ENCODE results near the gene PROK1.
"Not testable (repeated sequence)": the region's sequence is repeated elsewhere in the genome, so short reads cannot be mapped to it uniquely, and the experiment has no call there.

Gene PROK1

DNA sequence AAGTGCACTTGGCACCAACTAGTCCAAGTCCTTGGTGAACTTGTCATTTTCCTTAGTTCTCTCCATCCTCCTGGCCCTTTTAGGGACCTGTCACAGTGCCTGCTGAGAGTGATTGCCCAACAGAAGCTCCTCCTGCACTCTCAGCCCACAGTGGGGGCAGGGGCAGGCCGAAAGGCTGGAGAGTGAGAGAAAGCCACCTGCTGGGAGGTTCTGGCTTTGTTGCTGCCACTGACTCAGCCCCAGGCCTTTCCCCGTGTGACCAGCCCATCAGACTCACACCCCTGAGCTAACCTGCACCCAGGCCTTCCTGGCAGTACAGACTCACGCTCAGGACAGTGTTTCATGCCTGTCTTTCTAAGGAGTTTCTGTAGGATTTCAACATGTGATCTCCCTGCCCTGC lies 17.1 kb upstream of the PROK1 start:
- no peak for DNase-seq (ENCODE audit: low spot score)

DNA sequence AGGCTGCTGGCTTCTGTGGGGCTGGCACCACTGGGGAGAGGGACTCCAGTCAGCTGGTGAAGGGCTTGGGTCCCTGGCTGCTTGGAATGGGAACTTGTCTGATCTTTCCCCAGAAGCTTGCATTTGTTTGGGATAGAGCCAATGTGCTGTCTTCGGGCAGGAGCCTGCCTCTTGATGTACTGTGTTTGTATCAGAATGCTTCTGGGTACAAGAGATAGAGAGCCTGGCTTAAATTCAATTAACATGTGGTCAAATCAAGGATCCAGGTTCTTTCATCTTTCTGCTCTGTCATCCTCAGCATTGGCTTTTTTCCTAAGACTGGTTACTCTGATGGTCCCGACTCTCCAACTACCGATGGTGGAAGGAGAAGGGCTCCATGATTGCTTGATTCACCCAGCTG lies 16.0 kb upstream of the PROK1 start:
- DNase-seq (ENCODE audit: low spot score): no peak

DNA sequence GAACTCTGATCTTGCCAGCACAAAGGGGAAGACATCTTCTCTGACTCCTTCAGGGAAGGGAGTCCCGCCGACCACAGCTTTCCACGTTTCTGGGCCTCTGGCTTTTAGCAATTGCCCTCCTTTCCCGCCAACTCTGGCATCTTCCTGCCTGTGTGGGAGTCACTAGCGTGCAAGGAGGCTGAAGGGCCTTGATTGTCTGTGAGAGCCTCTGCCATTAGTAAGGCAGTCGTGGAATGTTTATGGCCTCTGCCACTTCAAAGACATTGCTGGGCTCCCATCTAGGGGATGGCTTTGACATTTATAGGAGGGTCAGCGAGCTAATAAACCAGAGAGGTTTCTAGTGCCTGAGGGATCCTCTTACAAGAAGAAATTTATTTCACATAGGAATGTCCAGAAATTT lies 14.3 kb upstream of the PROK1 start:
- no peak for DNase-seq (ENCODE audit: low spot score)

DNA sequence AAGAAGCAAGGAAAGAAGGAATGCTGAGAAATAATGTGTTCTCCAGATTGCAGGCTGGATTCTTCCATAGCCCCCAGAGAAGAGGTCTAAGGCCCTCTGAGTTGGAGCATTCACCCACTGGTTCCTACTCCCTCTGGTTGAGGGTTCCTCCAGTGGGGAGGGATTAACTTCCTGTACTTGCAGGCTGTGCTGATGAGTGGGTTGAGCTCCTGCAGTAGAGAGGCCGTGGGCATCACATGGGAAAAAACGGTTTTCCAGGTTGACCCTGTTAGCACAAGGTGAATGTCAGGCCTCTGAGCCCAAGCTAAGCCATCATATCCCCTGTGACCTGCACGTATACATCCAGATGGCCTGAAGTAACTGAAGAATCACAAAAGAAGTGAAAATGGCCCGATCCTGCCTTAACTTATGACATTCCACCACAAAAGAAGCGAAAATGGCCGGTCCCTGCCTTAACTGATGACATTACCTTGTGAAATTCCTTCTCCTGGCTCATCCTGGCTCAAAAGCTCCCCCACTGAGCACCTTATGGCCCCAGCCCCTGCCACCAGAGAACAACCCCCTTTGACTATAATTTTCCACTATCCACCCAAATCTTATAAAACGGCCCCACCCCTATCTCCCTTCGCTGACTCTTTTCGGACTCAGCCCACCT lies 13.2 kb upstream of the PROK1 start:
- not testable (repeated sequence) for DNase-seq (ENCODE audit: low spot score)

DNA sequence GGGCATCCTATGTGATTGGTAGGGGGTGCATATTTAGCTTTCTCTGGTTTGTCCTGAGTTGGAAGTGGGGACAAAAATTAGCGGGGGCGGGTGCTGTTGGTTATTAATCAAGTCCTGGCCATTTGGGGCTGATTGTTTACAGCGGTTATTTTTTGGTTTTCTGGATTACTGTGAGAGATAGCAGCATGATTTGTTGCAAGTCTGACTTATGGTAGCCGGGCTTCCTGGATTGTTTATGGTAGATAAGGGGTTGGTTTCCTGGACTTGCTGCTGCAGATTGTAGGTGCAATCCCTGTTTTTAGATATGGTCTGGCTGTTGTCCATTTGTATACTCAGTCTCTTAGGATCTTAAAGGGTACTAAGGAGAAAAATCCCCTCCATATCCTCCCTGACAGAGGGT lies 12.1 kb upstream of the PROK1 start:
- DNase-seq (ENCODE audit: low spot score): no peak

DNA sequence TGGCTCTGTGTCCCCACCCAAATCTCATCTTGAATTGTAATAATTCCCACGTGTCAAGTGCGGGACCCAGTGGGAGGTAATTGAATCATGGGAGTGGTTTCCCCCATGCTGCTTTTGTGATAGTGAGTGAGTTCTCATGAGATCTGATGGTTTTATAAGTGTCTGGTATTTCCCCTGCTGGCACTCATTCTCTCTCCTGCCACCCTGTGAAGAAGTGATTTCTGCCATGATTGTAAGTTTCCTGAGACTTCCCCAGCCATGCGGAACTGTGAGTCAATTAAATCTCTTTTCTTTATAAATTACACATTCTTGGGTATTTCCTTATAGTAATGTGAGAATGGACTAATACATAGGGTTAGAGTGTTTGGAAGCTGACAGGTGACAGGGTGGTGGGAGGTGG lies 11.1 kb upstream of the PROK1 start:
- DNase-seq (ENCODE audit: low spot score): not testable (repeated sequence)

DNA sequence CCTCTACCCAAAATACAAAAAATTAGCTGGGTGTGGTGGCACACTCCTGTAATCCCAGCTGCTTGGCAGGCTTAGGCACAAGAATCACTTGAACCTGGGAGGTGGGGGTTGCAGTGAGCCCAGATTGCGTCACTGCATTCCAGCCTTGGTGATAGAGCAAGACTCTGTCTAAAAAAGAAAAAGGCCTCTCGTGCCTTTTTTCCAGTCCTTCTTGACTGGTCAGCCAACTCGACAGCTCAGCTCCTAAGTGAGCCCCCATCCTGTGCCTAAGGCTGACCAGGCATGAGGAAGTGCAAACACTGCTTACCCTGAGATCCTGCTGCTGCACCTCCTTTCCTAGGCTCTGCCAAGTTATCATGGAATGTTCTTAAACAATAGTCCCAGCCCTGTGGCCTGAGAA lies 10.1 kb upstream of the PROK1 start:
- DNase-seq (ENCODE audit: low spot score): no peak

DNA sequence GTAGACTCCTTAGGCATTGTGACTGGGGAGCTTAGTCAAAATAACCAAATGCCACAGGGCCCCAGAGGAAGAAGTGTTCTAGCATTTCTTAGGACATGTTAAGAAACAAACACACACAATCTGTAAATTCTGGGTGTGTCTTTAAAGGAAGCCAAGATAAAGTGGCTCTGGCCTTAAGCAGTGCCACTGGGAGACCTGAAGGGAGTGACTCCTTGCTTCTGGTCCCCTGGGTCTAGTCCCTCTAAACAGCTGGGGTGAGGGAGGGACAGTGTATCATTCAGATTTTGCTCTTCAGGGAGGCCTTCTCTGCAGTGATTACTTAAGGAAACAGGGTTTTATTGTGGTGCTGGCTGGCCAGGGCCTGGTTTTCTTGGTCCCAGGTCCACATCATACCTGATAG lies 9.1 kb upstream of the PROK1 start:
- DNase-seq (ENCODE audit: low spot score): no peak

DNA sequence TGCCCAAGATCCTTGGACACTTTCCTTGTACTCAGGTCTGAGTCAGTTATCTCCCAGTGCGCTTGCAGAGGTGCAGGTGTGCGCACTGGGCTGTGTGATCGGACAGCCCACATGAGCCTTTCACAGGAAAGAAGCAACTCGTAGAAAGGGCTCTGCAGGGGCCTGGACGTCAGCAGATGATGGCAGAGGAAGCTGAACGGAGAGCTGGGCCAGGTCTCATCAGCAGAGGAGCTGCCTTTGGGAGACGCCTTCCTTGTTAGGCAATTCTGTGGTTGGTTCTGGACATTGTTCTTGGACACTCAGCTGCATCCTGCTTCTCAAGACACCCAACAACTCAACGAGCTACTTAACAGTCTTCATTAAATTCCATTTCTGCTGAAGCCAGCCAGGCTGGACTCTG lies 7.5 kb upstream of the PROK1 start:
- no peak for DNase-seq (ENCODE audit: low spot score)

DNA sequence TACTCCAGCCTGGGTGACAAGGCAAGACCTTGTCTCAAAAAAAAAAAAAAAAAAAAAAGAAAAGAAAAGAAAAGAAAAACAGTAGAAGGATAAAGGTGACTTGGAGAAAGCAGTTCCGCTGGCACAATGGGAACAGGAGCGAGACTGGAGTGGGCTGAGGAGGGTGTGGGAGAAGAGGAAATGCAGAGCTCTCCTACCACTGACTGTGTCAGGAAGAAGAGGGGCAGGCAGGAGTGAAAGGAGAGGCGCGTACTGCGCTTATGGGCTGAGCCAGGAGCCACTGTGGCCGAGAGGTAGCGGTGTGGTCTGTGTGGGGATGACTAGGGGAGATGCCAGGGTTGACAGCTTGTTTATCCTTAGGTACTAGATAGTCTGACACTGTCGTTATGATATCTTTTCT lies 6.4 kb upstream of the PROK1 start:
- no peak for DNase-seq (ENCODE audit: low spot score)

DNA sequence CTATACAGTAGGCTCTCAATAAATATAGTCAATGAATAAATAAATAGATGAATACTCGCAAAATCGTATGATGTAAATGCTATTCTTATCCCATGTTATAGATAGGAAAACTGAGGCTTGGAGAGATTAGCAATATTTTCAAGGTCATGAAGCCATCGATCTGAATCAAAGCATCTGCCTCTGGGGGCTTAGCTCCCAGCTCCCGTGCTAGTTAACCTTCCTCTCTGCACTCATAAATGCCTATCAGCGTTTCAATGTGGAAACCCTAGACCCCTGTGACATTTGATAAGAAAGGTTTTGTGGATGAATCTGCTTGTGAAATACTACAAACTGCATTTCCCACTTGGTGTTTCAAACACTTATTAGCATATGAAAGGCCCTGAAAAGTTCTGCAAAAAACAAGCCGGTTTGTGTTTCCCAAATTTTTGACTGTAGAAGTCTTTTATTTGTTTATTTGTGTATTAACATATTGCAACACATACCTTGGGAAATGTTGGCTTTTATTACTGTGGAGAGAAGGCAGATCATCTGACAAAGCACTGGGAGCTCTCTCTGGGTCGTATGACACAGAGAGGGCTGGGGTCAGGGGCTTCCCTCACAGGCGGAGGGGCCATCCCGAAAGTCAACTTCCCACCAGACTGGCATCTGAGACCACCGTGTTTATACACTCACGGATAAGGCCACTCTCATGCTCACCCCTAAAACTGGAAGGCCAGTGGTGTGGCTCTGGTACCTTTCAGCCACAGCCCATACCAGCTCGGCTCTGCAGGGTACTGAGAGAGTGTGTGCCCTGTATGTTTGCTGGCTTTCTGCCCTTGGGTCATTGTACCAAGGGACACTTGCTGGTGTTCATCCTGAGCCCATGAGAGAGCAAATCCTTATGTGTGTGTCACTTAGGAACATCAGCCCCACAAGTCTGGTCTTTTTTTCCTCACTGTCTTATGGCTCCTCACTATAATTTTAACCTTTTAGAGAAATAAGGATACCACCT lies 993 bp upstream of the PROK1 start:
- DNase-seq (ENCODE audit: low spot score): no peak

DNA sequence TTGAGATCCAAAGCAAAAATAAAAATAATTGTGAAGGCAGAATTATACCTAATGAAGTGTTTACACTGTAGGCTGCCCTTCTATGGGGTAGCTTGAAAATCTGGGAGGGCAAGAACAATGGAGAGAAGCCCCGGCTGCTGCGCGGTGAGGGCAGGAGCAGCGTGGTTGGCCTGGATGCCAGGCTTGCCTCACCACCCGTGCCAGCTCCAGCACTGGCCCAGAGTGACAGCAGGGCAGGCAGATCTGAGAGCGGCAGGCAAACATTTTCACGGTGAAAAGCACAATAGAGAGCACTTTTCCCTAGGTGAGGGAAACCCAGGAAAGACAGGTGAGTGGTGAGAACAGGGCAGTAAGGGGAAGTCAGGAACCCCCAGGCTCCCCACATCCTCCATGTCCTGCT lies 1.4 kb downstream of the PROK1 start:
- no peak for DNase-seq (ENCODE audit: low spot score)

DNA sequence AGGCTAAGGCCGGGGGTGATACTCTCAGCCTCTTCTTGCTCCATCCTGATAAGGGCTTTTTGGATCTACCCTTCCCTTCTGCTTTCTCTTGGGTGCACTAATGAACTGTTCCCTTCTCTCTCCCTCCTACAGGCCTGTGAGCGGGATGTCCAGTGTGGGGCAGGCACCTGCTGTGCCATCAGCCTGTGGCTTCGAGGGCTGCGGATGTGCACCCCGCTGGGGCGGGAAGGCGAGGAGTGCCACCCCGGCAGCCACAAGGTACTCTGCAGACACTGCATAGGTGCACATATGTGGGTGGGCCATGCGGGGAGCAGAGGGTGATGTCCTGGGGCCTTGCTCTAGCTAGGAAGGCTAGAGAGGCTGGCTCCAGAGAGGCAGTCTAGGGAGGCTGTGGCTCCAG lies 2.9 kb downstream of the PROK1 start:
- no peak for DNase-seq (ENCODE audit: low spot score)

DNA sequence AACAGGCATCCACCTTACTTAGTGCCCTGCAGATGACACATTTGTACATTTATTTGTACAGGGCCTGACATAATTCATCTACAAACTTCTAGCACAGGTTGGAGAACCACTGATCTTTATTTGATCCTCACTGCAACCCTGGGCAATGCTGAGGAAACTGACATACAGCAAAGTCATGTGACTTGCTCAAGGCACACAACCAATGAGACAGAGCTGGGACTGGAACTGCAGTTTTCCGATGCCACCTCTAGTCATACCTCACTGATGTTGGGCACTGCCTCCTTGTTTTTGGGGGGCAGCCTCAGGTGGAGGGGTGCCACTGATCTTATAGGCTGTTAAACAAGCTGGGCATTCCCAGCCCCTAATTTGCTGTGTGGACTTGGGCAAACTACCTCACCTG lies 3.4 kb downstream of the PROK1 start:
- DNase-seq (ENCODE audit: low spot score): no peak

DNA sequence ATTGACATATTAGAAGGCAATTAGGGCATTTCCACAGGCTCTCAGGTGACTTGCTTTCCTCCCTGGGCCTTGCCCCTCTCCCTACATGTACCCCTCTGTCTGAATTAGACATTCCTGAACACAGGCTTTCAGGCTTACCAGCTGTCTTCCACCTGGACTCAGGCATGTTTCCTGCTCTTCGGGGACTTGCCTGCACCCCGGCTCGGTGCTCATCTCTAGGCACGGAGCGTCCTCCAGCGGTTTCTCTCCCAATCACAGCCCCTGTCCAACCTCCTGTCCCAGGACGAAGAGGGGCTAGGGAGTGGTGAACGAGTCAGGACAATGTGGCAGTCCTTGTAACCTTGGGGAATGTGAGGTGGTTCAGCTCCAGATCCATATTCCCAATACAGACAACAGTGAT lies 4.2 kb downstream of the PROK1 start:
- no peak for DNase-seq (ENCODE audit: low spot score)

DNA sequence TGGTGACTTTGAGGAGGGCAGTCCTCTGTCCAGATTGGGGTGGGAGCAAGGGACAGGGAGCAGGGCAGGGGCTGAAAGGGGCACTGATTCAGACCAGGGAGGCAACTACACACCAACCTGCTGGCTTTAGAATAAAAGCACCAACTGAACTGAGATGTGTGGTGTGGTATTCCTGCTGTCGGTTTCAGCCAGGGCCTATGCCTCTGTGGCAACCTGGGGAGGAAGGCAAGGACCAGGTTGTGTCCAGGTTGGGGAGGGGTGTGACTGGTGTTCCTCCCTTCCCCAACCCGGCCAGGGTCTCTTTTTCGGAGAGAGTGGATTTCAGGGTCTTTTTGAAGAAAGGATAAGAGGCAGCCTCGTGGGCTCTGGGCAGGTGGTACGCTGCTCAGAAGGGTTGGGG lies 6.3 kb downstream of the PROK1 start:
- no peak for DNase-seq (ENCODE audit: low spot score)

DNA sequence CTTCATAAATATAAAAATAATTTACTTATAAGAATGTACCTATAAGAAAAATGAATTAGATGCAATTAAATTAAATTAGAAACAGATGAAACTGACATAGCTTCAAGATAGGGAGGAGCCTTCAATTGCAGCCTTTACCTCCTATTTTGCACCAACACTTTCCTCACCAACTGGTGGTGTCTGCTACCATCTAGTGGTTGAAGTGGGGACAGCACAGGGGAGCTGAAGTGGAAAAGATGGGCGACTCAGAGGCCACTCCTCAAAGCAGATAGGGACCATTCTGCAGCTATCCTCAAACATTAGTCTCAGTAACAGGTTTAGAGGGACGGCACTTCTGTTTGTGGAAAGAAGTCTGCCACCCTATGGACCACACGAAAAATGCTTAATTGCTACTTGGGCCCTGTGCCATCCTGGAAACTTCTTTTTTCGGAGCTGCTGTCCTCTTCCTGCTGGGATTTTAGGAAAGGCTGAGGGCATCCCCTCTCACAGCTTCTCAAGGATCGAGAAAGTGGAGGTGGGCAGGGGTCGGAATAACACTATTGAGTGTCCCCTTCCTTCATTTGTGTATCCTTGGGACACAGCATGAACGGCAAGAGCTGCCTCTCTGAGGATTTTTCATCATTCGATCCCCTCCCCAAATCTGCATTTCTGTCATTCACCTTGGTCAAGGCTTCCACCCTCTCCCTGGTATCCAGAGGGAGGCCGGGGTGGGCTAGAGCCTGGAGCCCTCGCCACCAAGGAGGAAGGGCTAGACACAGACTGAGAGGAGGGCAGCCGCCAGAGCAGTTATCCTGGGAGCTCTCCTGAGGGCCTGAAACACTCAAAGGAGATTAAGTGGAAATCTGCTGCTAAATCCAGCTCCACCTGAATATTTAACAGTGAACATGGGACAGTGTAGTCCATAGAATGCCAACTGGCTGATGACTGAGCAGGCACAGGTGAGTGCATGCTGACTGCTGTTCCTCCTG lies 9.6 kb downstream of the PROK1 start:
- DNase-seq (ENCODE audit: low spot score): peak; percentile 82

DNA sequence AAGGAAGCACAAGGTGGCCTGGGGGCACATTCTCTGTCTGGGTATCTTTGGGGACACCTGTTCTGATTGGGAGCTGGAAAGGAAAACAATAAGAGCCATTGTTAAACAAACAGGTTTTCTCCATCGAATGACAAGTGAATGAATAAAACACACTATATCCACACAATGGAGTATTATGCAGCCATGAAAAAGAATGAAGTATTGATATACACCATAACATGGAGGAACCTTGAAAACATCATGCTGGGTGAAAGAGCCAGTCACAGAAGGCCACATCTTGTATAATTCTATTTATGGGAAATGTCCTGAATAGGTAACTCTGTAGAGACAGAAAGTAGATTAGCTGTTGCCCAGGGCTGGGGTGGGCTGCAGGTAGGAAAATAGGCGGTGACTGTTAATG lies 11.1 kb downstream of the PROK1 start:
- DNase-seq (ENCODE audit: low spot score): no peak

DNA sequence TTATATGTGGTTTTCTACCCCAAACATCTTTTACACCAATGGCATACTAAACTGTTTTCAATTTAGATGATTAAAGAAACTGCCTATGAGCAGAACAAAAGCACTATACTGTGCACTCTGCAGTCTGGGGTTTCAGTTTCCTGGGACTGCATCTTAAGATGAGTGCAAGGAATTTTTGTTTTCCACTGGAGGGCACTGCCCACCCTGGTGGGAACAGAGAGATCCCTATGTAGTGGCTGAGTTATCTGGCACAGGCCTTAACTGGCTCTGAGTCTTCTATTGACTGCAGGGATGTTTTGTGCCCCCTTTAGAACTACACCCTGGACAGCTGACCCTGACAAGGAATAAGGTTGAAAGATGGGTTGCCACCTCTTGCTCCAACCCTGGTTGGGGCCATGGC lies 12.0 kb downstream of the PROK1 start:
- DNase-seq (ENCODE audit: low spot score): no peak

DNA sequence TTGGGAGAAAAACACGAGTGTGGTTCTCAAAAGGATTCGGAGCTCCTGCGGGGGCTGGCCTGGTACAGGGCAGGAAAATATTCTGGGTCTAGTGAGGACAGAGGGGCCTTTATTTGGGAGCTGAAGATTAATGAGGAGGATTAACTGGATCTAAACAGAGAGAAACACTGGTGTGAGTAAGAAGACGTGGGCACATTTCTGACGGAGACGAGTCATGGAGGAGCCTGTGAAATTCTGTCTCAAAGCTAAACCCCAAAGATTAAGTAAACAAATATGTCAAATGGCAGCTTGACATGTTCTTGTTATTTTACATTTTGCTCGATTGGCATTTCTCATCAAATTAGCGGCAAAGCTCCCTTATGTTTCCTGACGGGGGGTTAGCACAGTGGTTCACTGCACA lies 12.8 kb downstream of the PROK1 start:
- no peak for DNase-seq (ENCODE audit: low spot score)

DNA sequence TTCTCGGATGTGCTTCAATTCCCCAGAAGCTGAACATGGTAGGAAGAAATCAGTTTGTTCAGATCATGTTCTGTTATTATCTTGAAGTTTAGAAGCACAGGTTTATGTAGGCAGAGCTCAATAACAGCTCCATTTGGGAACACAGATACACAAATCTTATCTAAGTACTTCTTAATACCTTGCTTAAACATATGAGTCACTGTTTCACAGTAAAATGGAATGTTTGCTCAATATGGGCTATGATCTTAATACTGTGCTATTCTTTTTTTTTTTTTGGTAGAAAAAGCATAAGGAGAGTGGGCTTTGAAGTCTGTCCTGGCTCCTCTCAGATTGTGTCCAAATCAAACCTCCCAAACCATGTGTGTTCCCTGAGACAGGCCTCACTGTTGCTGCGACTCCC lies 13.4 kb downstream of the PROK1 start:
- DNase-seq (ENCODE audit: low spot score): no peak

DNA sequence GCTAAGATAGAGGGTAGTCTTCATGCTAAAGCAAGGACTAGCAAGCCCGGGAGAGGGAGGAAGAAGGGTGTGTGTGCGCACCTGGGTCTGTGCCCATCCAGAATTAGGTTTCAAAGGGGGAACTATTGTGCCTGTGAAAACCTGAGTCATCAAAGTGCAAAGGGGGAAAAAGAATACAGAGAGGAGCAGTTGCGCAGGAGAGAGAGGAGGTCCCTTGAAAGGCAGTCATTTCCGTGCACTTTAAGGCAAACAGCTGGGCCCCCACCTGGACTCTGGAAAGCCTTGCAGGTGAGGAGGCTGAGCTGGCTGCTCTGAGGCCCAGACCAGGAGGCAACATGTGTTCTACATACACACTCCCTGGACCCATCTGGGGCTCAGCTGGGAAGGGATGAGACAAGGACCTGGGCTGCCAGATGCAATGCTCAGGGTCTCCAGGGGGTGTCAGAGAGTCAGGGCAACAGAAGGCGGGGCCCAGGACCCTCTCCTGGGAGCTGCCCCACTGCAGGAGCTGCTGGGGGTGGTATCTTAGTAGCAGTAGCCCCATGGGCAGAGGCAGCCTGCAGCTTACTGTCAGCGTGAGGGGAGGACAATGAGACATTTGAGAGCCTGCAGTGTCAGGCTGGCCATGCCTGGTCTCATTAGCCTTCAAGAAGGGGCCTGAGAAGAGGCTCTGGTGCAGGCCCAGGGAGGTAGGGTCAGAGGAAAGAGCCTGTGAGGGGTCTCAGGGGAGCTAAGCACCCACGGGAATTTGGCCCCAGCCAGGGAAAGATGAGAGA lies 14.3 kb downstream of the PROK1 start:
- no peak for DNase-seq (ENCODE audit: low spot score)
